ENCODE results near the gene RAD51B. TPM values are rescaled to one million over a fixed set of nuclear protein-coding genes. Genes with fewer than 3 reads are reported as not detected.

RAD51B gene
- total RNA-seq, 4 donors from 2014 or later, result 14.0 to 16.4 (median 14.8) TPM

- no peaks in the 10 kb centered on the region for H3K9me3 ChIP-seq
- H3K36me3 ChIP-seq, result no peaks in the 10 kb centered on the region
- TF ChIP-seq CTCF (IDR thresholded peaks at IDR 0.05) (no peak), POLR2A (IDR thresholded peaks at IDR 0.05) (no peak)
- no peak overlapping the region for H3K4me3 ChIP-seq (replicated peaks in 1 of 3)
- 82 to 88% methylated on average over 6 to 7 of the region's 7 CpGs for WGBS, 2 donors
- DNase-seq, result no peak
- H3K27ac ChIP-seq, result no peak overlapping the region
- no peaks in the 10 kb centered on the region for H3K27me3 ChIP-seq
- intact Hi-C loops (cut with DNase I), result no loop called here
- peaks cover 0 to 6% of the 10 kb centered on the region in 2 donors for H3K4me1 ChIP-seq
Observed at GRCh38 chr14:68756000-68756481, 936.5 kb downstream of the RAD51B start.

- TF ChIP-seq CTCF (IDR thresholded peaks at IDR 0.05) (no peak), POLR2A (IDR thresholded peaks at IDR 0.05) (no peak)
- 95 to 97% methylated on average over 6 of the region's 6 CpGs for WGBS, 2 donors
- Histone ChIP-seq H3K36me3 (no peaks in the 10 kb centered on the region), H3K4me1 (peaks cover 0 to 6% of the 10 kb centered on the region in 2 donors), H3K27me3 (no peaks in the 10 kb centered on the region), H3K4me3 (replicated peaks in 1 of 3) (no peak overlapping the region), H3K27ac (no peak overlapping the region), H3K9me3 (no peaks in the 10 kb centered on the region)
- DNase-seq, result no peak
- intact Hi-C loops (cut with DNase I), result no loop called here
Observed at GRCh38 chr14:68756734-68757133, 937.2 kb downstream of the RAD51B start.

- H3K4me3 ChIP-seq (replicated peaks in 1 of 3), result no peak overlapping the region
- no peak overlapping the region for H3K27ac ChIP-seq
- no peaks in the 10 kb centered on the region for H3K36me3 ChIP-seq
- WGBS, 2 donors, result 55 to 62% methylated on average over 4 of the region's 4 CpGs
- no peak for DNase-seq
- TF ChIP-seq POLR2A (IDR thresholded peaks at IDR 0.05), result no peak
- no peak for TF ChIP-seq CTCF (IDR thresholded peaks at IDR 0.05)
- peaks cover 1 to 11% of the 10 kb centered on the region in 2 donors for H3K4me1 ChIP-seq
- no peaks in the 10 kb centered on the region for H3K27me3 ChIP-seq
- H3K9me3 ChIP-seq, result no peaks in the 10 kb centered on the region
- intact Hi-C loops (cut with DNase I), result no loop called here
Observed at GRCh38 chr14:68757618-68758081, 938.1 kb downstream of the RAD51B start.

GRCh38 chr14:68758301-68758700 lies 938.7 kb downstream of the RAD51B start:
- Histone ChIP-seq H3K27ac (no peak overlapping the region), H3K9me3 (no peaks in the 10 kb centered on the region), H3K36me3 (no peaks in the 10 kb centered on the region), H3K27me3 (no peaks in the 10 kb centered on the region), H3K4me1 (peaks cover 4 to 18% of the 10 kb centered on the region in 2 donors), H3K4me3 (replicated peaks in 1 of 3) (no peak overlapping the region)
- intact Hi-C loops (cut with DNase I), result no loop called here
- 98 to 100% methylated on average over 3 of the region's 3 CpGs for WGBS, 2 donors
- TF ChIP-seq POLR2A (IDR thresholded peaks at IDR 0.05) (no peak), CTCF (IDR thresholded peaks at IDR 0.05) (no peak)
- no peak for DNase-seq

GRCh38 chr14:68759017-68759560 lies 939.5 kb downstream of the RAD51B start:
- WGBS, 2 donors, result 87 to 96% methylated on average over 8 of the region's 8 CpGs
- no peaks in the 10 kb centered on the region for H3K36me3 ChIP-seq
- intact Hi-C loops (cut with DNase I), result no loop called here
- H3K4me3 ChIP-seq (replicated peaks in 1 of 3), result no peak overlapping the region
- DNase-seq, result no peak
- peaks cover 4 to 22% of the 10 kb centered on the region in 2 donors for H3K4me1 ChIP-seq
- H3K27ac ChIP-seq, result no peak overlapping the region
- H3K27me3 ChIP-seq, result no peaks in the 10 kb centered on the region
- H3K9me3 ChIP-seq, result no peaks in the 10 kb centered on the region
- TF ChIP-seq CTCF (IDR thresholded peaks at IDR 0.05) (no peak), POLR2A (IDR thresholded peaks at IDR 0.05) (no peak)

Data from thyroid gland (tissue), 4 donors.